HG03064 (cell line): ENCODE results near the gene CDC42EP4.
"Not testable (repeated sequence)": the region's sequence is repeated elsewhere in the genome, so short reads cannot be mapped to it uniquely, and the experiment has no call there.

Experiments used
- ATAC-seq: cut with Tn5 transposase; IDR thresholded peaks from one replicate; pipeline ENCODE4 v1.9.1; 2021; ENCODE audit warnings: low read depth; ENCODE audit not compliant: unreplicated experiment

CDC42EP4 gene

GRCh38 chr17:73282629-73283028 is 29.2 kb downstream of the CDC42EP4 start:
- ATAC-seq = no peak

GRCh38 chr17:73281928-73282327 is 29.9 kb downstream of the CDC42EP4 start:
- peak; percentile 79 for ATAC-seq

- ATAC-seq = no peak
Observed at GRCh38 chr17:73280191-73280590, 31.6 kb downstream of the CDC42EP4 start.

- ATAC-seq = no peak
Observed at GRCh38 chr17:73279704-73280103, 32.1 kb downstream of the CDC42EP4 start.

GRCh38 chr17:73278465-73279453 is 33.0 kb downstream of the CDC42EP4 start:
- no peak for ATAC-seq

- no peak for ATAC-seq
Observed at GRCh38 chr17:73278049-73278464, 33.7 kb downstream of the CDC42EP4 start.

GRCh38 chr17:73274490-73274889 is 37.3 kb downstream of the CDC42EP4 start:
- no peak for ATAC-seq

- ATAC-seq = no peak
Observed at GRCh38 chr17:73272906-73273218, 38.9 kb downstream of the CDC42EP4 start.

- peak; percentile 98 for ATAC-seq
Observed at GRCh38 chr17:73271072-73271471, 40.7 kb downstream of the CDC42EP4 start.

GRCh38 chr17:73269791-73270190 is 42.0 kb downstream of the CDC42EP4 start:
- no peak for ATAC-seq

GRCh38 chr17:73269329-73269615 is 42.5 kb downstream of the CDC42EP4 start:
- no peak for ATAC-seq

- ATAC-seq = no peak
Observed at GRCh38 chr17:73268582-73269328, 43.0 kb downstream of the CDC42EP4 start.

GRCh38 chr17:73267648-73268537 is 43.9 kb downstream of the CDC42EP4 start:
- no peak for ATAC-seq

- ATAC-seq = no peak
Observed at GRCh38 chr17:73266796-73267195, 45.0 kb downstream of the CDC42EP4 start.

GRCh38 chr17:73265646-73266640 is 45.9 kb downstream of the CDC42EP4 start:
- ATAC-seq = no peak

- not testable (repeated sequence) for ATAC-seq
Observed at GRCh38 chr17:73264448-73264847, 47.4 kb downstream of the CDC42EP4 start.

- no peak for ATAC-seq
Observed at GRCh38 chr17:73262676-73263642, 48.8 kb downstream of the CDC42EP4 start.

GRCh38 chr17:73261952-73262675 is 49.7 kb downstream of the CDC42EP4 start:
- no peak for ATAC-seq
